ENCODE results near the gene SND1.
"Not testable (repeated sequence)": the region's sequence is repeated elsewhere in the genome, so short reads cannot be mapped to it uniquely, and the experiment has no call there.

The SND1 gene

GRCh38 chr7:127665922-127666321 is 13.9 kb downstream of the SND1 start:
- DNase-seq (ENCODE audit: low spot score) = no peak
- no peak overlapping the region for H3K4me3 ChIP-seq
- H3K27ac ChIP-seq = no peak overlapping the region
- TF ChIP-seq, protein P1, sequence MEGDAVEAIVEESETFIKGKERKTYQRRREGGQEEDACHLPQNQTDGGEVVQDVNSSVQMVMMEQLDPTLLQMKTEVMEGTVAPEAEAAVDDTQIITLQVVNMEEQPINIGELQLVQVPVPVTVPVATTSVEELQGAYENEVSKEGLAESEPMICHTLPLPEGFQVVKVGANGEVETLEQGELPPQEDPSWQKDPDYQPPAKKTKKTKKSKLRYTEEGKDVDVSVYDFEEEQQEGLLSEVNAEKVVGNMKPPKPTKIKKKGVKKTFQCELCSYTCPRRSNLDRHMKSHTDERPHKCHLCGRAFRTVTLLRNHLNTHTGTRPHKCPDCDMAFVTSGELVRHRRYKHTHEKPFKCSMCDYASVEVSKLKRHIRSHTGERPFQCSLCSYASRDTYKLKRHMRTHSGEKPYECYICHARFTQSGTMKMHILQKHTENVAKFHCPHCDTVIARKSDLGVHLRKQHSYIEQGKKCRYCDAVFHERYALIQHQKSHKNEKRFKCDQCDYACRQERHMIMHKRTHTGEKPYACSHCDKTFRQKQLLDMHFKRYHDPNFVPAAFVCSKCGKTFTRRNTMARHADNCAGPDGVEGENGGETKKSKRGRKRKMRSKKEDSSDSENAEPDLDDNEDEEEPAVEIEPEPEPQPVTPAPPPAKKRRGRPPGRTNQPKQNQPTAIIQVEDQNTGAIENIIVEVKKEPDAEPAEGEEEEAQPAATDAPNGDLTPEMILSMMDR (IDR thresholded peaks at IDR 0.05) = no peak

DNA sequence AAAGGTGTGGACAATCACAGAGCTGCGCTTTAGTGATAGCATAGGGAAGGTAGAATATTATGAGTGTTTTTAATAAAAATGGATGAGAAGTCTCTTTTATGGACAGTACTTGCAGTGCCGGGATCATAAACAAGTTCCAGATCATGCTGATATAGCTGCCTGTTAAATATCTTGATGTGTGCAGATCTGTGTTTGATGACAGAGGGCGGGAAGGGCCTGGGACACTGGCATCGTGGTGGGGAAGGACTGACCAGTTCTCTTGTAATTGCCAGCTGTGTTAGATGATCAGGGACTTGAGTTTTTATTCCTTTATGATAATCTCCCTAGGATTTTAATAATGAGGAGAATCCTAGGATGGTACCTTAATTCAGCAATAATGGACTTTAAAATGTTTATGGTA is 14.6 kb downstream of the SND1 start:
- H3K4me3 ChIP-seq = no peak overlapping the region
- H3K27ac ChIP-seq = no peak overlapping the region
- TF ChIP-seq, protein P1 (IDR thresholded peaks at IDR 0.05) = no peak
- DNase-seq (ENCODE audit: low spot score) = no peak

GRCh38 chr7:127667017-127667670 is 15.2 kb downstream of the SND1 start:
- Histone ChIP-seq H3K4me3 (no peak overlapping the region), H3K27ac (no peak overlapping the region)
- no peak for DNase-seq (ENCODE audit: low spot score)
- TF ChIP-seq, protein P1 (IDR thresholded peaks at IDR 0.05) = no peak

- no peak overlapping the region for H3K27ac ChIP-seq
Observed at GRCh38 chr7:127667759-127668530, 16.0 kb downstream of the SND1 start.

DNA sequence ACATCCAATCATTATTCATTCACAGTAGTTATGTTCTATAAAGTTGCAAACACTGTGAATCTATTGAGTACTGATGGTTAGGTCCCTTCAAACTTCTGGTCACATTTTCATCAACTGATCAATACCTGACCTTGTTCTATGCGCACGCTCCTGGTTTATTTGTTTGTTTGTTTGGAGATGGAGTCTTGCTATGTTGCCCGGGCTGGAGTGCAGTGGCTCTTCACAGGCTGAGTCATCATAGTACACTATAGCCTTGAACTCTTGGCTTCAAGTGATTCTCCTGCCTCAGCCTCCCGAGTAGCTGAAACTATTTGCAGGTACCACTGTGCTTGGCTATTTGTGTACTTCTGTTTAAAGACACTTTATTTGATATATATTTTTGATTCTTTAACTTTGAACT is 19.3 kb downstream of the SND1 start:
- no peak overlapping the region for H3K27ac ChIP-seq
- DNase-seq (ENCODE audit: low spot score) = no peak
- TF ChIP-seq, protein P1 (IDR thresholded peaks at IDR 0.05) = no peak
- no peak overlapping the region for H3K4me3 ChIP-seq

More at GRCh38 chr7:127667759-127668530, 16.0 kb downstream of the SND1 start:
- no peak for DNase-seq (ENCODE audit: low spot score)
- TF ChIP-seq, protein P1 (IDR thresholded peaks at IDR 0.05) = no peak
- no peak overlapping the region for H3K4me3 ChIP-seq

DNA sequence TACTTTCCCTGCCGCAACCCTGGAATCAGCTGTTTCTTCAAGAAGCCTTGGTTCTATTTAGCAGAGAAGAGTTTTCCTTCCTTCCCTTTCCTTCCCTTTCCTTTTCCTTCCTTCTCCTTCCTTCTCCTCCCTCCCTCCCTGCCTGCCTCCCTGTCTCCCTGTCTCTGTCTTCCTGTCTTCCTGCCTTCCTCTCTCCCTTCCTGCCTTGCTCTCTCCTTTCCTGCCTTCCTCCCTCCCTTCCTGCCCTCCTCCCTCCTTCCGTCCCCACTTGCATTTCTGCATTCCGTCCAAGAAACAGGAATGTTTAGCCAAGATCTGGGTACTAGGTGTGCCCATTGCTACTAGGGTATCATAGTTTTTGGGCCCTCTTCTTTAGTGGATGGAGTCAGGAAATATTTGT is 21.9 kb downstream of the SND1 start:
- Histone ChIP-seq H3K27ac (no peak overlapping the region), H3K4me3 (no peak overlapping the region)
- TF ChIP-seq, protein P1 (IDR thresholded peaks at IDR 0.05) = no peak
- no peak for DNase-seq (ENCODE audit: low spot score)

- H3K27ac ChIP-seq = no peak overlapping the region
- no peak for DNase-seq (ENCODE audit: low spot score)
- no peak overlapping the region for H3K4me3 ChIP-seq
- TF ChIP-seq, protein P1 (IDR thresholded peaks at IDR 0.05) = no peak
Observed at GRCh38 chr7:127674361-127674760, 22.4 kb downstream of the SND1 start.

GRCh38 chr7:127674923-127675322 is 22.9 kb downstream of the SND1 start:
- DNase-seq (ENCODE audit: low spot score); H3K27ac ChIP-seq; H3K4me3 ChIP-seq: not testable (repeated sequence)
